HepG2 (cell line): ENCODE data around the gene SBNO1. TPM values are rescaled to one million over a fixed set of nuclear protein-coding genes. Genes with fewer than 3 reads are reported as not detected.
A peak's percentile ranks its signal among the peaks of the same experiment; 100 is the strongest.

ENCODE experiments used
- ATAC-seq: fragments of 200-7000 bp; cut with Tn5 transposase; 3 replicates; pipeline ENCODE4 v1.9.1; 2020; ENCODE audit warnings: mild to moderate bottlenecking, moderate library complexity
- BruUV-seq: library from RNA; stranded (reverse); fragments of 400-500 nt; replicated peaks from 2 replicates; lab custom pipeline; 2021; lab: Mats Ljungman, UMichigan
- CTCF ChIA-PET: fragments of 300-600 bp; formaldehyde crosslinking; extraction: SDS; loops from one replicate; lab custom pipeline; 2021; ENCODE audit warnings: low total read pairs, inconsistent platforms, low intra/inter-chr PET ratio; lab: Yijun Ruan, JAX
- POLR2A ChIA-PET: fragments of 350-600 bp; sonication (Branson Sonifier 250); formaldehyde crosslinking; loops from one replicate; lab custom pipeline; 2020; ENCODE audit warnings: antibody characterized with exemption, inconsistent platforms; lab: Yijun Ruan, JAX
- DNase-seq: peaks from one replicate; pipeline ENCODE4 v3.0.0-alpha.2; 2015; ENCODE audit warnings: low spot score
- FAIRE-seq: peaks from 3 replicates; lab custom pipeline; 2011; peaks lifted over from hg19 to GRCh38; lab: Jason Lieb, UNC
- H2AFZ ChIP-seq: one replicate; pipeline ENCODE4 v1.6.1; 2011; ENCODE audit warnings: low read length, inconsistent platforms
- H3K27ac ChIP-seq: fragments of 300-600 bp; 3 replicates; pipeline ENCODE4 v1.8.0; 2011; ENCODE audit warnings: mixed run types, mild to moderate bottlenecking, mixed read lengths, low read length, inconsistent platforms; ENCODE audit not compliant: insufficient read depth; ENCODE audit errors: extremely low read length
- H3K27me3 ChIP-seq, 2 experiments: fragments of 200-600 bp in 1 of 2; 2 replicates in 1 of 2; 3 replicates in 1 of 2; pipeline versions ENCODE4 v1.6.0 to v1.8.0; 2011; ENCODE audit warnings: low read length in 2 of 2, mild to moderate bottlenecking in 2 of 2, moderate library complexity in 2 of 2, inconsistent platforms in 1 of 2; ENCODE audit not compliant: insufficient read depth in 2 of 2, control insufficient read depth in 1 of 2
- H3K36me3 ChIP-seq, 2 experiments: fragments of 200-600 bp in 1 of 2; replicated peaks in 1 of 2; 2 replicates in 1 of 2; 3 replicates in 1 of 2; pipeline versions ENCODE4 v1.5.1 to v1.8.0; 2011; ENCODE audit warnings: low read length in 2 of 2, inconsistent platforms in 1 of 2; ENCODE audit not compliant: insufficient read depth in 2 of 2, control insufficient read depth in 1 of 2
- H3K4me1 ChIP-seq: 2 replicates; pipeline ENCODE4 v1.5.1; 2012; ENCODE audit warnings: low read length, inconsistent platforms; ENCODE audit not compliant: insufficient read depth
- H3K4me2 ChIP-seq: 2 replicates; pipeline ENCODE4 v1.6.0; 2011; ENCODE audit warnings: low read depth, low read length, inconsistent platforms
- H3K4me3 ChIP-seq, 3 experiments: fragments of 200-600 bp in 1 of 3; sonication (generic), shearing (Covaris generic) in 1 of 3; replicated peaks in 1 of 3; 2 replicates each; pipeline ENCODE4 v1.5.1; 2011 to 2016; ENCODE audit warnings: low read length in 3 of 3, inconsistent platforms in 2 of 3, low read depth in 2 of 3, mild to moderate bottlenecking in 2 of 3, control low read depth in 1 of 3, mixed read lengths in 1 of 3; ENCODE audit not compliant: insufficient read depth in 1 of 3
- H3K79me2 ChIP-seq: one replicate; pipeline ENCODE4 v1.6.1; 2011; ENCODE audit warnings: low read length, inconsistent platforms; ENCODE audit not compliant: insufficient read depth
- H3K9ac ChIP-seq: 2 replicates; pipeline ENCODE4 v1.6.0; 2011; ENCODE audit warnings: mild to moderate bottlenecking, low read depth, low read length, inconsistent platforms; ENCODE audit not compliant: insufficient read depth
- H3K9me3 ChIP-seq: 2 replicates; pipeline ENCODE4 v1.5.1; 2012; ENCODE audit warnings: mild to moderate bottlenecking, low read length
- H4K20me1 ChIP-seq: 2 replicates; pipeline ENCODE4 v1.6.0; 2011; ENCODE audit warnings: inconsistent platforms, mild to moderate bottlenecking, low read length, moderate library complexity; ENCODE audit not compliant: insufficient read depth
- AHR ChIP-seq: IDR thresholded peaks from 2 replicates; pipeline ENCODE4 v1.6.1; 2018; ENCODE audit warnings: missing genetic modification reagents, missing compliant biosample characterization
- CBX1 ChIP-seq: IDR thresholded peaks from one replicate; pipeline ENCODE4 v1.6.1; 2016; ENCODE audit warnings: antibody characterized with exemption, low read depth
- HOXA3 ChIP-seq: sonication (generic); formaldehyde crosslinking; IDR thresholded peaks from 2 replicates; pipeline ENCODE4 v1.5.0; 2020; ENCODE audit warnings: missing genetic modification reagents
- MEIS2 ChIP-seq: sonication (generic); formaldehyde crosslinking; IDR thresholded peaks from 2 replicates; pipeline ENCODE4 v1.9.0; 2021; ENCODE audit warnings: mild to moderate bottlenecking, missing genetic modification reagents
- MLLT10 ChIP-seq: sonication (generic); formaldehyde crosslinking; IDR thresholded peaks from 2 replicates; pipeline ENCODE4 v1.4.0; 2020; ENCODE audit warnings: missing genetic modification reagents
- PHF21A ChIP-seq: sonication (generic); formaldehyde crosslinking; IDR thresholded peaks from 2 replicates; pipeline ENCODE4 v1.5.0; 2020; ENCODE audit warnings: mild to moderate bottlenecking, missing genetic modification reagents
- RBM22 ChIP-seq: fragments of 200-400 bp; formaldehyde crosslinking; optimal IDR thresholded peaks from 2 replicates; pipeline ENCODE3; 2017; ENCODE audit warnings: mild to moderate bottlenecking, low read length, moderate library complexity
- RELA ChIP-seq: sonication (generic); formaldehyde crosslinking; IDR thresholded peaks from 2 replicates; pipeline ENCODE4 v1.4.0; 2020; ENCODE audit warnings: missing genetic modification reagents
- STAG1 ChIP-seq: sonication (generic); formaldehyde crosslinking; IDR thresholded peaks from 2 replicates; pipeline ENCODE4 v1.4.0; 2020; ENCODE audit warnings: missing genetic modification reagents
- TOE1 ChIP-seq: sonication (generic); formaldehyde crosslinking; IDR thresholded peaks from 2 replicates; pipeline ENCODE4 v1.4.0; 2020; ENCODE audit warnings: mild to moderate bottlenecking, missing genetic modification reagents
- ZKSCAN1 ChIP-seq: fragments of 150-350 bp; IDR thresholded peaks from 2 replicates; pipeline ENCODE4 v1.6.1; 2014; ENCODE audit warnings: low read length
- ZNF24 ChIP-seq: fragments of 450-650 bp; IDR thresholded peaks from 2 replicates; pipeline ENCODE4 v1.6.1; 2017; ENCODE audit warnings: antibody characterized with exemption, mild to moderate bottlenecking
- ZNF564 ChIP-seq: sonication (generic); formaldehyde crosslinking; IDR thresholded peaks from 2 replicates; pipeline ENCODE4 v1.8.1; 2023; ENCODE audit warnings: mild to moderate bottlenecking, missing genetic modification reagents
- ZNF749 ChIP-seq: sonication (generic); formaldehyde crosslinking; IDR thresholded peaks from 2 replicates; pipeline ENCODE4 v1.8.0; 2022; ENCODE audit warnings: mild to moderate bottlenecking, missing genetic modification reagents, moderate library complexity, borderline replicate concordance
- WGBS: methylation state at CpG from one replicate; pipeline ENCODE4 v1.1.6; 2017; ENCODE audit warnings: low lambda C conversion rate; 5-methylcytosine and 5-hydroxymethylcytosine counted together
- in situ Hi-C: cut with HindIII; loops from 2 replicates; pipeline ENCODE4 v1.10.0; 2017; ENCODE audit warnings: low pct_unique_long_range_greater_than_20kb; ENCODE audit not compliant: extremely low pct_ligation_motif_present
- intact Hi-C: fragments of 100-400 bp; cut with micrococcal nuclease; formaldehyde crosslinking; loops from one replicate; pipeline ENCODE4 v1.10.0; 2022; ENCODE audit not compliant: unreplicated experiment
- polyA plus RNA-seq, 8 experiments: library from polyadenylated mRNA; depleted of rRNA in 3 of 8; stranded (reverse) in 7 of 8; unstranded in 1 of 8; fragments of >200 nt; fragmentation: Illumina TruSeq in 4 of 8; extraction: Trizol in 4 of 8; gene quantifications; 2 replicates each; pipeline versions ENCODE4 v1.2.1 to v1.2.3, GENCODE V29; 2011 to 2016; ENCODE audit warnings: low read depth in 4 of 8, missing spikeins in 1 of 8, mixed read lengths in 1 of 8; ENCODE audit not compliant: insufficient read depth in 1 of 8
- total RNA-seq, 5 experiments: library from RNA; depleted of rRNA; stranded (reverse); fragments of >200 nt; fragmentation: Illumina TruSeq; extraction: Trizol; gene quantifications; 2 replicates each; pipeline ENCODE4 v1.2.3, GENCODE V29; 2016; ENCODE audit warnings: low read depth in 1 of 5
- TF ChIP-seq, protein P1 (sequence below): sonication (generic); formaldehyde crosslinking; conservative IDR thresholded peaks from 2 replicates; pipeline ENCODE4 v1.8.1; 2023; ENCODE audit warnings: missing genetic modification reagents

Gene SBNO1
- total and polyA plus RNA-seq, 2 of the 13 experiments (the other 11 are each of a cell fraction or from before 2014, with no cell fraction given): 10.9 to 40.2 TPM

DNA sequence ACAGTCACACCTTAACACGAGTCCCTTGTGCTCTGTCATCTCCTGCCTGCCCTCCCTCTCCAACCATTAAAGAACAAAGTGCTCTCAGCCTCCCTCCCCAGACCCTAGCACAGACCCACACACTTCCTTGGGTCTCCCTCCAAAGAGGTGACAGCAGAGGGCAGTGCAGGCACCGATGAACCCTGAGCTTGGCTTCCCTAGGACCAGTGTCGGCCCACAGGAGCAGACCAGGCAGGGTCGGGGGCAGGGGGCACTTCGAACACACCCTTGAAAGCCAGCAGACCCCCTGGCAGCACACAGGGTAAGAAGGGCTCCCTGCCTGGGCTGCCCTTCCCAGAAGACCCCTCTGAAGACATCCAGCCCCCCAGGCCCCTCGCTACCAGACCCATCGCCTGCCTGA is 100.0 kb downstream of the SBNO1 start (continued):
- TF ChIP-seq ZKSCAN1 (no peak), ZNF24 (no peak), RBM22 (peak; percentile 40), ZNF749 (CRISPR knock-in tag) (no peak), HOXA3 (CRISPR knock-in tag) (0 out of 2 replicates have a peak, but pooled peaks have one; percentile 20), TOE1 (CRISPR knock-in tag) (no peak), MEIS2 (no peak), STAG1 (CRISPR knock-in tag) (peak; percentile 71), MLLT10 (CRISPR knock-in tag) (no peak)
- TF ChIP-seq, protein P1, sequence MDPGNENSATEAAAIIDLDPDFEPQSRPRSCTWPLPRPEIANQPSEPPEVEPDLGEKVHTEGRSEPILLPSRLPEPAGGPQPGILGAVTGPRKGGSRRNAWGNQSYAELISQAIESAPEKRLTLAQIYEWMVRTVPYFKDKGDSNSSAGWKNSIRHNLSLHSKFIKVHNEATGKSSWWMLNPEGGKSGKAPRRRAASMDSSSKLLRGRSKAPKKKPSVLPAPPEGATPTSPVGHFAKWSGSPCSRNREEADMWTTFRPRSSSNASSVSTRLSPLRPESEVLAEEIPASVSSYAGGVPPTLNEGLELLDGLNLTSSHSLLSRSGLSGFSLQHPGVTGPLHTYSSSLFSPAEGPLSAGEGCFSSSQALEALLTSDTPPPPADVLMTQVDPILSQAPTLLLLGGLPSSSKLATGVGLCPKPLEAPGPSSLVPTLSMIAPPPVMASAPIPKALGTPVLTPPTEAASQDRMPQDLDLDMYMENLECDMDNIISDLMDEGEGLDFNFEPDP: no peak

DNA sequence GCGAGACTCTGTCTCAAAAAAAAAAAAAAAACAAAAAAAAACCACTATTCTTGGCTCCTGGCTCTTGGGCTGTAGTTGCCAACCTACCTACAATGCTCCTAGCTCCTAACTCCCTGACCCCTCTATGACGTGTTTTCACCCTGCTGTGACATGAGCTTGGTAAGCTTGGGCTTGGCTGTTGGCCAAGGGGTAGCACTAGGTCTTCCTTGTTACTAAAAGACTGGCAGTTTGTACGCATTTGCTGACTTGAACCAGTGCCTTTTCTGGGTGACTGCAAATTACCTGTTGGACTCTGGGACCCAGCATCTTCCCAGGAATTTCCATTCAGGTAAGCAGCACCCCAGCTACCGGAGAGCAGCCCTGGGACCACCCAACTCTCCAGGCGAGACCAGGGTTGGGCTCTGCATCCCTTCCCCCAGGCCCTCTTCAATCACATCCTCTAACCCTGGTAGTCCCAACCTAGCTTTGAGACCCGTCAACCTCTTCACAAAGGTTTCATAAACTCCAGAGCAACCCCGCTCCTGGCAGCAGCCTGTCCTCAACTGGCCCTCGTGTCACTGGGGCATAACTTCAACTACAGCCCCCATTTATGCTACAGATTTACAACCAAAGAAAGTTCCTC is 101.3 kb downstream of the SBNO1 start:
- ChIA-PET POLR2A (interaction anchor here (1.0 kb wide), 1 partner anchor 30 kb away, joined by 3 read pairs; the partner anchor contains the start of genes MPHOSPH9 and MTRFR), CTCF (no interaction called here)
- Histone ChIP-seq H3K9ac (no peak overlapping the region), H3K79me2 (peaks cover 22% of the 10 kb centered on the region), H3K4me2 (no peak overlapping the region), H3K27ac (no peak overlapping the region), H3K27me3 (no peaks in the 10 kb centered on the region), H3K4me1 (peaks cover 4% of the 10 kb centered on the region), H3K9me3 (no peaks in the 10 kb centered on the region), H3K4me3 (no peak overlapping the region), H2AFZ (no peak overlapping the region), H3K36me3 (peaks cover 34 to 79% of the 10 kb centered on the region in 2 experiments), H4K20me1 (no peaks in the 10 kb centered on the region)
- ATAC-seq: no peak
- FAIRE-seq: no peak
- in situ Hi-C loops (no loop called here), intact Hi-C loops (no loop called here)
- no TSS peak for BruUV-seq
- 97% methylated on average over 8 of the region's 8 CpGs for WGBS
- no peak for DNase-seq
- TF ChIP-seq CBX1: no peak
- TF ChIP-seq ZNF564 (CRISPR knock-in tag): no peak
- no peak for TF ChIP-seq PHF21A (CRISPR knock-in tag)
- TF ChIP-seq RELA: no peak
- no peak for TF ChIP-seq AHR (CRISPR knock-in tag)
- TF ChIP-seq RBM22: peak; percentile 75
